H9 (cell line): ENCODE results near the gene LMBR1. TPM values are rescaled to one million over a fixed set of nuclear protein-coding genes. Genes with fewer than 3 reads are reported as not detected.

Experiments
- DNase-seq: peaks from one replicate; pipeline ENCODE4 v3.0.0-alpha.2; 2017
- H2AFZ ChIP-seq: one replicate; pipeline ENCODE4 v1.6.1; 2013; ENCODE audit warnings: mild to moderate bottlenecking, low read length, control low read depth, moderate library complexity
- H2AK5ac ChIP-seq: 2 replicates; pipeline ENCODE4 v1.6.1; 2013; ENCODE audit warnings: low read length, control low read depth, mixed read lengths; ENCODE audit not compliant: insufficient read length
- H2BK120ac ChIP-seq: one replicate; pipeline ENCODE4 v1.6.1; 2013; ENCODE audit warnings: low read depth, mild to moderate bottlenecking, low read length, control low read depth, inconsistent platforms; ENCODE audit not compliant: poor library complexity, severe bottlenecking
- H2BK12ac ChIP-seq: 2 replicates; pipeline ENCODE4 v1.6.1; 2013; ENCODE audit warnings: low read length, control low read depth, mixed read lengths, low read depth; ENCODE audit not compliant: insufficient read length
- H2BK15ac ChIP-seq: 2 replicates; pipeline ENCODE4 v1.6.1; 2013; ENCODE audit warnings: low read depth, low read length, control low read depth
- H2BK20ac ChIP-seq: one replicate; pipeline ENCODE4 v1.6.1; 2013; ENCODE audit warnings: low read depth, mild to moderate bottlenecking, low read length, control low read depth, inconsistent platforms; ENCODE audit not compliant: poor library complexity, severe bottlenecking
- H2BK5ac ChIP-seq: 2 replicates; pipeline ENCODE4 v1.6.1; 2013; ENCODE audit warnings: low read length, control low read depth, mixed read lengths; ENCODE audit not compliant: insufficient read length
- H3K14ac ChIP-seq: 2 replicates; pipeline ENCODE4 v1.6.1; 2013; ENCODE audit warnings: low read length, control low read depth; ENCODE audit not compliant: insufficient read depth
- H3K18ac ChIP-seq: 2 replicates; pipeline ENCODE4 v1.6.1; 2013; ENCODE audit warnings: low read depth, mild to moderate bottlenecking, mixed read lengths, low read length, control low read depth; ENCODE audit not compliant: insufficient read length
- H3K23ac ChIP-seq: 2 replicates; pipeline ENCODE4 v1.6.1; 2013; ENCODE audit warnings: low read length, control low read depth, mixed read lengths, low read depth; ENCODE audit not compliant: insufficient read length
- H3K23me2 ChIP-seq: 2 replicates; pipeline ENCODE4 v1.6.1; 2013; ENCODE audit warnings: low read depth, mild to moderate bottlenecking, mixed read lengths, low read length, control low read depth; ENCODE audit not compliant: insufficient read length, poor library complexity, severe bottlenecking
- H3K27ac ChIP-seq: 2 replicates; pipeline ENCODE4 v1.5.1; 2013; ENCODE audit warnings: low read length, control low read depth, mixed read lengths, low read depth; ENCODE audit not compliant: insufficient read length
- H3K27me3 ChIP-seq: 2 replicates; pipeline ENCODE4 v1.6.1; 2013; ENCODE audit warnings: low read length, control low read depth, inconsistent platforms; ENCODE audit not compliant: insufficient read depth
- H3K4ac ChIP-seq: 2 replicates; pipeline ENCODE4 v1.6.1; 2013; ENCODE audit warnings: low read depth, mild to moderate bottlenecking, control low read depth, inconsistent platforms, low read length, moderate library complexity
- H3K4me1 ChIP-seq: 2 replicates; pipeline ENCODE4 v1.6.1; 2013; ENCODE audit warnings: low read length, control low read depth, inconsistent platforms; ENCODE audit not compliant: insufficient read depth
- H3K4me2 ChIP-seq: 2 replicates; pipeline ENCODE4 v1.6.1; 2013; ENCODE audit warnings: low read length, control low read depth, mixed read lengths; ENCODE audit not compliant: insufficient read length, insufficient read depth
- H3K56ac ChIP-seq: 2 replicates; pipeline ENCODE4 v1.6.1; 2013; ENCODE audit warnings: low read depth, mild to moderate bottlenecking, mixed read lengths, low read length, control low read depth; ENCODE audit not compliant: insufficient read length
- H3K79me1 ChIP-seq: 2 replicates; pipeline ENCODE4 v1.6.1; 2013; ENCODE audit warnings: low read depth, mild to moderate bottlenecking, moderate library complexity, low read length, control low read depth, inconsistent platforms; ENCODE audit not compliant: insufficient read depth, poor library complexity, severe bottlenecking
- H3K79me2 ChIP-seq: 2 replicates; pipeline ENCODE4 v1.6.1; 2013; ENCODE audit warnings: low read length, control low read depth, inconsistent platforms; ENCODE audit not compliant: insufficient read depth
- H3K9ac ChIP-seq: 2 replicates; pipeline ENCODE4 v1.6.1; 2013; ENCODE audit warnings: low read length, control low read depth, mixed read lengths; ENCODE audit not compliant: insufficient read length; ENCODE audit errors: extremely low read depth
- H3K9me3 ChIP-seq: one replicate; pipeline ENCODE4 v1.6.1; 2013; ENCODE audit warnings: low read depth, low read length, inconsistent platforms; ENCODE audit not compliant: control insufficient read depth
- H3T11ph ChIP-seq: one replicate; pipeline ENCODE4 v1.6.1; 2013; ENCODE audit warnings: mild to moderate bottlenecking, low read length, control low read depth, inconsistent platforms
- H4K20me1 ChIP-seq: one replicate; pipeline ENCODE4 v1.6.1; 2013; ENCODE audit not compliant: control insufficient read depth, insufficient read length, insufficient read depth
- H4K5ac ChIP-seq: 2 replicates; pipeline ENCODE4 v1.6.1; 2013; ENCODE audit warnings: low read depth, mild to moderate bottlenecking, mixed read lengths, low read length, control low read depth; ENCODE audit not compliant: insufficient read length
- H4K8ac ChIP-seq: replicated peaks from 2 replicates; pipeline ENCODE4 v1.6.1; 2013; ENCODE audit warnings: low read length, control low read depth, mixed read lengths, low read depth; ENCODE audit not compliant: insufficient read length
- H4K91ac ChIP-seq: 2 replicates; pipeline ENCODE4 v1.6.1; 2013; ENCODE audit warnings: low read depth, mild to moderate bottlenecking, moderate library complexity, mixed read lengths, low read length, control low read depth; ENCODE audit not compliant: insufficient read length
- H3K27ac Mint-ChIP-seq, 3 experiments: 2 replicates in 2 of 3; 3 replicates in 1 of 3; pipeline ENCODE4 v1.8.0; 2020 to 2021; ENCODE audit warnings: mixed read lengths in 3 of 3, mild to moderate bottlenecking in 1 of 3, moderate library complexity in 1 of 3
- H3K27me3 Mint-ChIP-seq: 2 replicates; pipeline ENCODE4 v1.8.0; 2021; ENCODE audit warnings: low read depth, mild to moderate bottlenecking, moderate library complexity, mixed read lengths
- H3K36me3 Mint-ChIP-seq, 3 experiments: 2 replicates in 2 of 3; 3 replicates in 1 of 3; pipeline ENCODE4 v1.8.0; 2020 to 2021; ENCODE audit warnings: low read depth in 3 of 3, mixed read lengths in 3 of 3; ENCODE audit not compliant: insufficient read depth in 1 of 3
- H3K4me1 Mint-ChIP-seq, 2 experiments: 2 replicates each; pipeline ENCODE4 v1.8.0; 2020; ENCODE audit warnings: mixed read lengths in 2 of 2
- H3K4me3 Mint-ChIP-seq, 2 experiments: 2 replicates in 1 of 2; 3 replicates in 1 of 2; pipeline ENCODE4 v1.8.0; 2020 to 2021; ENCODE audit warnings: mild to moderate bottlenecking in 2 of 2, mixed read lengths in 2 of 2, moderate library complexity in 1 of 2
- H3K9me3 Mint-ChIP-seq, 2 experiments: 2 replicates in 1 of 2; 3 replicates in 1 of 2; pipeline ENCODE4 v1.8.0; 2020; ENCODE audit warnings: mild to moderate bottlenecking in 2 of 2, mixed read lengths in 2 of 2, moderate library complexity in 1 of 2
- CTCF ChIP-seq: fragments of 200-600 bp; sonication (generic); conservative IDR thresholded peaks from 3 replicates; pipeline ENCODE4 v1.8.0; 2021; ENCODE audit warnings: antibody characterized with exemption, mild to moderate bottlenecking
- WGBS: extraction: QIAGEN DNeasy Blood & Tissue Kit; methylation state at CpG from one replicate; pipeline ENCODE4 v1.1.7; 2013; ENCODE audit warnings: missing lambda C conversion rate, low lambda C conversion rate, mixed read lengths; ENCODE audit not compliant: insufficient read length; ENCODE audit errors: extremely low coverage; 5-methylcytosine and 5-hydroxymethylcytosine counted together
- total RNA-seq: library from RNA; stranded (reverse); gene quantifications from 2 replicates; pipeline ENCODE4 v1.2.1, GENCODE V29; 2021

Gene LMBR1
- total RNA-seq, 1 experiment from 2014 or later, result 62.3 TPM

- Histone ChIP-seq H2BK20ac (no peak overlapping the region), H4K8ac (no peak overlapping the region), H4K20me1 (no peaks in the 10 kb centered on the region), H2BK120ac (no peak overlapping the region), H3K27ac (no peak overlapping the region), H2AFZ (no peak overlapping the region), H3T11ph (no peak overlapping the region), H3K4me2 (no peak overlapping the region), H2BK12ac (no peak overlapping the region), H4K91ac (no peak overlapping the region), H3K9ac (no peak overlapping the region), H4K5ac (no peak overlapping the region), H3K18ac (no peak overlapping the region), H3K14ac (no peak overlapping the region), H3K79me1 (no peaks in the 10 kb centered on the region), H2BK5ac (no peak overlapping the region), H3K9me3 (no peaks in the 10 kb centered on the region), H3K23ac (no peak overlapping the region), H2BK15ac (no peak overlapping the region), H3K4me1 (no peaks in the 10 kb centered on the region), H3K56ac (no peak overlapping the region), H3K4ac (no peak overlapping the region), H3K79me2 (no peaks in the 10 kb centered on the region), H2AK5ac (no peak overlapping the region), H3K27me3 (no peaks in the 10 kb centered on the region), H3K23me2 (no peaks in the 10 kb centered on the region)
- H3K27ac Mint-ChIP-seq, result no peak overlapping the region
- no peaks in the 10 kb centered on the region for H3K27me3 Mint-ChIP-seq
- H3K4me1 Mint-ChIP-seq, result no peaks in the 10 kb centered on the region
- DNase-seq, result no peak
- no CpG with 5 or more reads among the region's 4 CpGs for WGBS
- no peaks in the 10 kb centered on the region for H3K9me3 Mint-ChIP-seq
- H3K36me3 Mint-ChIP-seq, result peaks cover 0 to 6% (median 5%) of the 10 kb centered on the region in 3 experiments; a peak in 5 of 7 replicates
- H3K4me3 Mint-ChIP-seq, result no peak overlapping the region
- no peak for TF ChIP-seq CTCF
Observed at GRCh38 chr7:156823435-156823834, 69.5 kb downstream of the LMBR1 start.
